SK-N-SH (cell line): ENCODE measurements around the gene ABL2.

Source experiments
- GABPA ChIP-seq: IDR thresholded peaks from 2 replicates; pipeline ENCODE4 v1.4.0; 2012; ENCODE audit warnings: low read depth, mild to moderate bottlenecking
- POLR2AphosphoS5 ChIP-seq: IDR thresholded peaks from 2 replicates; pipeline ENCODE4 v1.6.1; 2012; ENCODE audit warnings: low read depth, low read length
- RCOR1 ChIP-seq: fragments of 150-350 bp; IDR thresholded peaks from 2 replicates; pipeline ENCODE4 v1.6.1; 2017; ENCODE audit warnings: antibody characterized with exemption, low read length
- SMC3 ChIP-seq: IDR thresholded peaks from 2 replicates; pipeline ENCODE4 v1.6.1; 2012; ENCODE audit warnings: low read depth, low read length, improper control_type of control experiment
- TF ChIP-seq, protein P1 (sequence below): fragments of 150-350 bp; IDR thresholded peaks from 2 replicates; pipeline ENCODE4 v1.6.1; 2017; ENCODE audit warnings: antibody characterized with exemption, low read length, low read depth, borderline replicate concordance
- TF ChIP-seq, protein P2 (sequence below): IDR thresholded peaks from 2 replicates; pipeline ENCODE4 v1.4.0; 2012; ENCODE audit warnings: low read depth

DNA sequence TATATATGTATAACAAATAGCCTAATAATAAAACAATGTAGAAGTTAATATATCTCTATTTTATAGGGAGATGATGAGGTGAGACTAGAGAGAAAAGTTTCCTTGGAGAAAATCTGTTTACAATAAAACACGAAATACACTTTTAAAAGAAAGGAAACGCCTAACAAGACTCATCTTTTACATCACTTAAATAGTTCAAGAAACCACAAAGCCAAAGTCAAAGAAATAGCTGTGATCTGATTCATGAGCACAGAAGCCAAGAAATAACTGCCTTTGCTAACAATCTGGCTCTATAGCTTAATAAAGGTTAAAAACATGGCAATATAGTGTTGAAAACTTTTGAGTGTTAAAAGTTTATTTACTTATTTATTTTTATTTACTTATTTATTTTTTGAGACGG, 86.2 kb downstream of the ABL2 start:
- TF ChIP-seq, protein P1, sequence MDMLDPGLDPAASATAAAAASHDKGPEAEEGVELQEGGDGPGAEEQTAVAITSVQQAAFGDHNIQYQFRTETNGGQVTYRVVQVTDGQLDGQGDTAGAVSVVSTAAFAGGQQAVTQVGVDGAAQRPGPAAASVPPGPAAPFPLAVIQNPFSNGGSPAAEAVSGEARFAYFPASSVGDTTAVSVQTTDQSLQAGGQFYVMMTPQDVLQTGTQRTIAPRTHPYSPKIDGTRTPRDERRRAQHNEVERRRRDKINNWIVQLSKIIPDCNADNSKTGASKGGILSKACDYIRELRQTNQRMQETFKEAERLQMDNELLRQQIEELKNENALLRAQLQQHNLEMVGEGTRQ, result no peak
- TF ChIP-seq, protein P2, sequence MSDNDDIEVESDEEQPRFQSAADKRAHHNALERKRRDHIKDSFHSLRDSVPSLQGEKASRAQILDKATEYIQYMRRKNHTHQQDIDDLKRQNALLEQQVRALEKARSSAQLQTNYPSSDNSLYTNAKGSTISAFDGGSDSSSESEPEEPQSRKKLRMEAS, result no peak
- TF ChIP-seq POLR2AphosphoS5 (no peak), RCOR1 (no peak), SMC3 (no peak), GABPA (no peak)
